ENCODE results near the gene ARSD. TPM values are rescaled to one million over a fixed set of nuclear protein-coding genes. Genes with fewer than 3 reads are reported as not detected.
A peak's percentile ranks its signal among the peaks of the same experiment; 100 is the strongest.

The ARSD gene
- polyA plus RNA-seq, 1 of the 3 experiments (the other 2 are of a cell fraction), result 19.8 TPM

DNA sequence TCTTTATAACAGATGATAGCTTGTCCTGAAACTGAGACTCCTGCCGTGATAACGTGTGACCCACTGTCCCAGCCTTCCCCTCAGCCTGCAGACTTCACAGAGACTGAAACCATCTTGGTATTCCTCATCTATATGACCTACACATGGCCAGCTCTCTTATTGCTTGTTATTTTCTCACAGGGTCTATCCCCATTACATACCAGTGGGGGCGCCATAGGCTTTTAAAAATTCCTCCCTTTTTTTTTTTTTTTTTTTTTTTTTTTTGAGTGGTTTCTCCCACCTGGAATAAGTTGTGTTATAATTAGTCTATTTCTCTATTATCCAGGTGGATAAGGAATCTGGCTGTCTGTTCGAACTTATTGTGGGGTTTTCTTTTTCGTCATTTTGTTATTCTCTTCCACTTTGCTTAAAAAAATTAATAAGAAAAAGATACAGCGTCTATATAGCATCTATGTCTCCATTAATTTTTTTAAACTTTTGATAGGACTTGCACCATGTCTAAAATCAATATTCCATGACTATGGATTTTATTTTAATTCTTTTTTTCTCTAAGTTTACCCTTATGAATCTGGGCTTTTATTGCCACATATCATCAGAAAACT is 53.2 kb downstream of the ARSD start:
- H2AFZ ChIP-seq (ENCODE audit: low read depth), result no peak overlapping the region
- no peaks in the 10 kb centered on the region for H3K9me2 ChIP-seq
- peak; percentile 20 for DNase-seq
- no peaks in the 10 kb centered on the region for H4K20me1 ChIP-seq (ENCODE audit: insufficient read depth)
- no peaks in the 10 kb centered on the region for H3K9me3 ChIP-seq
- H3K4me2 ChIP-seq, result no peak overlapping the region
- no peaks in the 10 kb centered on the region for H3K4me1 ChIP-seq (ENCODE audit: control insufficient read depth in 1 of 2, insufficient read depth in 2 of 2, low read depth in 1 of 2, low read length in 1 of 2)
- H3K27me3 ChIP-seq (ENCODE audit: insufficient read depth), result no peaks in the 10 kb centered on the region; the same call in 1 of the 2 replicates
- CTCF ChIA-PET, result no interaction called here
- H3K79me2 ChIP-seq (ENCODE audit: insufficient read depth), result no peaks in the 10 kb centered on the region
- 24% methylated on average over 6 of the region's 6 CpGs for WGBS (ENCODE audit: low lambda C conversion rate)
- H3K9ac ChIP-seq, result no peak overlapping the region
- POLR2A ChIA-PET, result no interaction called here
- no peaks in the 10 kb centered on the region for H3K36me3 ChIP-seq (replicated peaks in 1 of 2; ENCODE audit: control insufficient read depth in 1 of 2, insufficient read depth in 2 of 2, low read length in 1 of 2)
- no peak overlapping the region for H3K27ac ChIP-seq (ENCODE audit: low read depth in 2 of 2, low read length in 1 of 2)
- TF ChIP-seq RAD21 (IDR thresholded peaks at IDR 0.05; ENCODE audit: low read length), result peak; percentile 49
- TF ChIP-seq TCF12 (IDR thresholded peaks at IDR 0.05), result no peak
- TF ChIP-seq, protein P1, sequence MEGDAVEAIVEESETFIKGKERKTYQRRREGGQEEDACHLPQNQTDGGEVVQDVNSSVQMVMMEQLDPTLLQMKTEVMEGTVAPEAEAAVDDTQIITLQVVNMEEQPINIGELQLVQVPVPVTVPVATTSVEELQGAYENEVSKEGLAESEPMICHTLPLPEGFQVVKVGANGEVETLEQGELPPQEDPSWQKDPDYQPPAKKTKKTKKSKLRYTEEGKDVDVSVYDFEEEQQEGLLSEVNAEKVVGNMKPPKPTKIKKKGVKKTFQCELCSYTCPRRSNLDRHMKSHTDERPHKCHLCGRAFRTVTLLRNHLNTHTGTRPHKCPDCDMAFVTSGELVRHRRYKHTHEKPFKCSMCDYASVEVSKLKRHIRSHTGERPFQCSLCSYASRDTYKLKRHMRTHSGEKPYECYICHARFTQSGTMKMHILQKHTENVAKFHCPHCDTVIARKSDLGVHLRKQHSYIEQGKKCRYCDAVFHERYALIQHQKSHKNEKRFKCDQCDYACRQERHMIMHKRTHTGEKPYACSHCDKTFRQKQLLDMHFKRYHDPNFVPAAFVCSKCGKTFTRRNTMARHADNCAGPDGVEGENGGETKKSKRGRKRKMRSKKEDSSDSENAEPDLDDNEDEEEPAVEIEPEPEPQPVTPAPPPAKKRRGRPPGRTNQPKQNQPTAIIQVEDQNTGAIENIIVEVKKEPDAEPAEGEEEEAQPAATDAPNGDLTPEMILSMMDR (IDR thresholded peaks at IDR 0.05), result peak; percentile 60
- no peaks in the 10 kb centered on the region for H3F3A ChIP-seq (replicated peaks; ENCODE audit: insufficient read depth)
- H3K4me3 ChIP-seq (ENCODE audit: low read depth in 2 of 2, low read length in 1 of 2), result no peak overlapping the region

DNA sequence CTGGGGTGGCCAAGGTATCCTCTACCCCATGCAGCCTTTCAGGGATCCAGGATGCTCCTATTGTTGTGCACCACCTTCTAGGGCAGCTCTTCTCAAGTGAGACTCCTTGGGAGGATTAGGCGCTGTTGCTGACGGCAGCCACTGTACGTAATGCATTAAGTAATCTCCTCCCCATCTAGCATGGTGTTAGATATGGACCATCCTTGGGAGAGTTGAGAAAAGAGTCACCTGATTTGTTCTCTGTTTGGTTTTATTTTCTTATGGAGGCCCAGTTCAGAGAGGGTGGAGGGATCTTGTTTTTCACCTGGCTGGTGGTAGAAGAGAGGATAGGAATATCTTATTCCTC is 54.0 kb downstream of the ARSD start:
- Histone ChIP-seq H3K4me2 (no peak overlapping the region), H3K4me3 (ENCODE audit: low read depth in 2 of 2, low read length in 1 of 2) (no peak overlapping the region), H3K27me3 (ENCODE audit: insufficient read depth) (no peaks in the 10 kb centered on the region), H3K9me3 (no peaks in the 10 kb centered on the region), H3K9me2 (no peaks in the 10 kb centered on the region), H3K4me1 (ENCODE audit: control insufficient read depth in 1 of 2, insufficient read depth in 2 of 2, low read depth in 1 of 2, low read length in 1 of 2) (no peaks in the 10 kb centered on the region), H4K20me1 (ENCODE audit: insufficient read depth) (no peaks in the 10 kb centered on the region), H3K9ac (no peak overlapping the region), H3K79me2 (ENCODE audit: insufficient read depth) (no peaks in the 10 kb centered on the region), H2AFZ (ENCODE audit: low read depth) (no peak overlapping the region), H3K36me3 (replicated peaks in 1 of 2; ENCODE audit: control insufficient read depth in 1 of 2, insufficient read depth in 2 of 2, low read length in 1 of 2) (no peaks in the 10 kb centered on the region), H3K27ac (ENCODE audit: low read depth in 2 of 2, low read length in 1 of 2) (no peak overlapping the region), H3F3A (replicated peaks; ENCODE audit: insufficient read depth) (no peaks in the 10 kb centered on the region)
- POLR2A ChIA-PET, result no interaction called here
- 36% methylated on average over 3 of the region's 3 CpGs for WGBS (ENCODE audit: low lambda C conversion rate)
- CTCF ChIA-PET, result no interaction called here
- no peak for DNase-seq
- no peak for TF ChIP-seq GABPA (IDR thresholded peaks at IDR 0.05; ENCODE audit: low read depth)
- TF ChIP-seq SIN3A (IDR thresholded peaks at IDR 0.05; ENCODE audit: borderline replicate concordance, low read depth, low read length), result no peak
- TF ChIP-seq, protein P2, sequence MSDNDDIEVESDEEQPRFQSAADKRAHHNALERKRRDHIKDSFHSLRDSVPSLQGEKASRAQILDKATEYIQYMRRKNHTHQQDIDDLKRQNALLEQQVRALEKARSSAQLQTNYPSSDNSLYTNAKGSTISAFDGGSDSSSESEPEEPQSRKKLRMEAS (IDR thresholded peaks at IDR 0.05; ENCODE audit: low read depth), result no peak
- TF ChIP-seq JUND (IDR thresholded peaks at IDR 0.05), result no peak
- TF ChIP-seq FOXJ3 (CRISPR knock-in tag; IDR thresholded peaks at IDR 0.05), result no peak
- TF ChIP-seq EZH2phosphoT487 (IDR thresholded peaks at IDR 0.05; ENCODE audit: borderline replicate concordance, low read depth), result no peak
- TF ChIP-seq ELF1 (IDR thresholded peaks at IDR 0.05), result no peak
- no peak for TF ChIP-seq TEAD4 (IDR thresholded peaks at IDR 0.05; ENCODE audit: borderline replicate concordance, insufficient read depth)
- no peak for TF ChIP-seq MXI1 (IDR thresholded peaks at IDR 0.05; ENCODE audit: low read depth, low read length)
- TF ChIP-seq, protein P3, sequence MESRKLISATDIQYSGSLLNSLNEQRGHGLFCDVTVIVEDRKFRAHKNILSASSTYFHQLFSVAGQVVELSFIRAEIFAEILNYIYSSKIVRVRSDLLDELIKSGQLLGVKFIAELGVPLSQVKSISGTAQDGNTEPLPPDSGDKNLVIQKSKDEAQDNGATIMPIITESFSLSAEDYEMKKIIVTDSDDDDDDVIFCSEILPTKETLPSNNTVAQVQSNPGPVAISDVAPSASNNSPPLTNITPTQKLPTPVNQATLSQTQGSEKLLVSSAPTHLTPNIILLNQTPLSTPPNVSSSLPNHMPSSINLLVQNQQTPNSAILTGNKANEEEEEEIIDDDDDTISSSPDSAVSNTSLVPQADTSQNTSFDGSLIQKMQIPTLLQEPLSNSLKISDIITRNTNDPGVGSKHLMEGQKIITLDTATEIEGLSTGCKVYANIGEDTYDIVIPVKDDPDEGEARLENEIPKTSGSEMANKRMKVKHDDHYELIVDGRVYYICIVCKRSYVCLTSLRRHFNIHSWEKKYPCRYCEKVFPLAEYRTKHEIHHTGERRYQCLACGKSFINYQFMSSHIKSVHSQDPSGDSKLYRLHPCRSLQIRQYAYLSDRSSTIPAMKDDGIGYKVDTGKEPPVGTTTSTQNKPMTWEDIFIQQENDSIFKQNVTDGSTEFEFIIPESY (IDR thresholded peaks at IDR 0.05; ENCODE audit: borderline replicate concordance, low read depth), result no peak
- no peak for TF ChIP-seq TCF12 (IDR thresholded peaks at IDR 0.05)
- TF ChIP-seq GATA2 (CRISPR knock-in tag; IDR thresholded peaks at IDR 0.05), result no peak

Measured in SK-N-SH (cell line).